NCI-H2171 treated with DMSO at 0.1 percent for 48 hours (cell line): Measurements from ENCODE around the gene SEPHS2.
"Not testable (repeated sequence)": the region's sequence is repeated elsewhere in the genome, so short reads cannot be mapped to it uniquely, and the experiment has no call there.

Source experiments
- DNase-seq: peaks from one replicate; lab custom pipeline; 2025; lab: John Stamatoyannopoulos, UW

SEPHS2 gene

GRCh38 chr16:30398661-30399434 is 46.8 kb downstream of the SEPHS2 start:
- DNase-seq: no peak

GRCh38 chr16:30397776-30398660 is 47.7 kb downstream of the SEPHS2 start:
- DNase-seq: no peak

- DNase-seq: no peak
Observed at GRCh38 chr16:30397056-30397455, 48.6 kb downstream of the SEPHS2 start.

GRCh38 chr16:30396627-30397026 is 49.0 kb downstream of the SEPHS2 start:
- not testable (repeated sequence) for DNase-seq

- no peak for DNase-seq
Observed at GRCh38 chr16:30395992-30396585, 49.6 kb downstream of the SEPHS2 start.

- DNase-seq: peak; percentile 83
Observed at GRCh38 chr16:30395155-30395991, 50.3 kb downstream of the SEPHS2 start, which contains the start of gene ZNF48. TSS of gene ZNF48 (plus strand) at chr16:30395420. CDS start at chr16:30395795, 375 bp downstream.

GRCh38 chr16:30394592-30395154 is 51.0 kb downstream of the SEPHS2 start:
- no peak for DNase-seq
